Endothelial cell of umbilical vein (primary cell): ENCODE results near the gene LDLRAD4. TPM values are rescaled to one million over a fixed set of nuclear protein-coding genes. Genes with fewer than 3 reads are reported as not detected.

Experiments used
- BruUV-seq: library from RNA; stranded (reverse); fragments of 400-500 nt; replicated peaks from 2 replicates; lab custom pipeline; 2021; lab: Mats Ljungman, UMichigan
- CTCF ChIA-PET: fragments of 300-600, 350-600 bp; sonication (Branson Sonifier 250); formaldehyde crosslinking; loops from one replicate; lab custom pipeline; 2021; ENCODE audit warnings: antibody characterized with exemption, inconsistent platforms; lab: Charles Lee
- POLR2A ChIA-PET: fragments of 300-600, 350-600 bp; sonication (Branson Sonifier 250); formaldehyde crosslinking; loops from one replicate; lab custom pipeline; 2021; ENCODE audit warnings: antibody characterized with exemption, inconsistent platforms; lab: Charles Lee
- DNase-seq: peaks from one replicate; pipeline ENCODE4 v3.0.0-alpha.2; 2011; ENCODE audit warnings: low read depth, low spot score
- FAIRE-seq: peaks from 2 replicates; lab custom pipeline; 2011; peaks lifted over from hg19 to GRCh38; lab: Jason Lieb, UNC
- H2AFZ ChIP-seq: 2 replicates; pipeline ENCODE4 v1.6.0; 2012; ENCODE audit warnings: low read depth, low read length, control low read depth, inconsistent platforms
- H3K27ac ChIP-seq: 2 replicates; pipeline ENCODE4 v1.5.1; 2011; ENCODE audit warnings: low read depth, mild to moderate bottlenecking, control low read depth, low read length, moderate library complexity; ENCODE audit not compliant: insufficient read depth
- H3K27me3 ChIP-seq, 2 experiments: 2 replicates each; pipeline versions ENCODE4 v1.6.0 to v1.6.1; 2011; ENCODE audit warnings: low read length in 2 of 2, mixed read lengths in 1 of 2; ENCODE audit not compliant: control insufficient read depth in 2 of 2, insufficient read depth in 2 of 2
- H3K36me3 ChIP-seq, 2 experiments: 2 replicates in 1 of 2; 3 replicates in 1 of 2; pipeline ENCODE4 v1.5.1; 2011; ENCODE audit warnings: low read length in 2 of 2, mild to moderate bottlenecking in 1 of 2, moderate library complexity in 1 of 2; ENCODE audit not compliant: control insufficient read depth in 2 of 2, insufficient read depth in 2 of 2; ENCODE audit errors: extremely low read depth in 1 of 2
- H3K4me1 ChIP-seq: 3 replicates; pipeline ENCODE4 v1.5.1; 2011; ENCODE audit warnings: mild to moderate bottlenecking, low read length; ENCODE audit not compliant: control insufficient read depth, insufficient read depth; ENCODE audit errors: extremely low read depth
- H3K4me2 ChIP-seq: 2 replicates; pipeline ENCODE4 v1.6.1; 2011; ENCODE audit warnings: low read length, control low read depth, mixed read lengths; ENCODE audit not compliant: insufficient read depth
- H3K4me3 ChIP-seq, 3 experiments: fragments of 200-600 bp in 1 of 3; sonication (generic), shearing (Covaris generic) in 1 of 3; replicated peaks in 1 of 3; 2 replicates each; pipeline ENCODE4 v1.5.1; 2011 to 2016; ENCODE audit warnings: control low read depth in 3 of 3, low read length in 3 of 3, mild to moderate bottlenecking in 2 of 3, inconsistent platforms in 1 of 3, low read depth in 1 of 3, moderate library complexity in 1 of 3; ENCODE audit not compliant: insufficient read depth in 1 of 3
- H3K79me2 ChIP-seq: 2 replicates; pipeline ENCODE4 v1.6.0; 2012; ENCODE audit warnings: low read length, inconsistent platforms; ENCODE audit not compliant: control insufficient read depth, insufficient read depth
- H3K9ac ChIP-seq: replicated peaks from 2 replicates; pipeline ENCODE3; 2011; ENCODE audit warnings: low read length, control low read depth; ENCODE audit not compliant: insufficient read depth; ENCODE audit errors: extremely low read depth
- H3K9me1 ChIP-seq: replicated peaks from 3 replicates; pipeline ENCODE4 v1.6.0; 2011; ENCODE audit warnings: mild to moderate bottlenecking, low read length; ENCODE audit not compliant: control insufficient read depth, insufficient read depth; ENCODE audit errors: extremely low read depth
- H3K9me3 ChIP-seq: replicated peaks from 2 replicates; pipeline ENCODE4 v1.5.1; 2012; ENCODE audit warnings: low read length, inconsistent platforms; ENCODE audit not compliant: control insufficient read depth, insufficient read depth
- H4K20me1 ChIP-seq: replicated peaks from 2 replicates; pipeline ENCODE3; 2011; ENCODE audit warnings: mild to moderate bottlenecking, low read length; ENCODE audit not compliant: control insufficient read depth, insufficient read depth; ENCODE audit errors: extremely low read depth
- CTCF ChIP-seq, 2 donors: IDR thresholded peaks; 1 replicate in 1 of 2; 2 replicates in 1 of 2; pipeline ENCODE4 v1.5.1; 2011; ENCODE audit warnings: low read length in 2 of 2, mild to moderate bottlenecking in 2 of 2, moderate library complexity in 2 of 2, control low read depth in 1 of 2, inconsistent platforms in 1 of 2, low read depth in 1 of 2; ENCODE audit not compliant: insufficient read depth in 1 of 2; ENCODE audit errors: extremely low read depth in 1 of 2
- EZH2 ChIP-seq: IDR thresholded peaks from 2 replicates; pipeline ENCODE4 v1.6.1; 2012; ENCODE audit warnings: borderline replicate concordance, low read depth, mild to moderate bottlenecking, moderate library complexity, low read length, inconsistent platforms; ENCODE audit not compliant: severe bottlenecking
- FOS ChIP-seq: IDR thresholded peaks from 2 replicates; pipeline ENCODE4 v1.6.1; 2011; ENCODE audit warnings: mild to moderate bottlenecking, low read length, moderate library complexity, borderline replicate concordance; ENCODE audit not compliant: insufficient read depth
- GATA2 ChIP-seq: IDR thresholded peaks from 2 replicates; pipeline ENCODE4 v1.7.0; 2011; ENCODE audit warnings: low read depth, mild to moderate bottlenecking, moderate library complexity, mixed read lengths, low read length; ENCODE audit not compliant: insufficient read length, insufficient read depth
- JUN ChIP-seq: IDR thresholded peaks from 2 replicates; pipeline ENCODE4 v1.6.1; 2011; ENCODE audit warnings: borderline replicate concordance, low read depth; ENCODE audit not compliant: insufficient read length, insufficient read depth
- MYC ChIP-seq: IDR thresholded peaks from one replicate; pipeline ENCODE4 v1.6.1; 2011; ENCODE audit warnings: mild to moderate bottlenecking, low read depth, low read length
- POLR2A ChIP-seq: IDR thresholded peaks from 2 replicates; pipeline ENCODE4 v1.6.1; 2012; ENCODE audit warnings: low read depth, mild to moderate bottlenecking, control low read depth, low read length
- POLR2AphosphoS5 ChIP-seq: IDR thresholded peaks from 2 replicates; pipeline ENCODE4 v1.6.1; 2012; ENCODE audit warnings: low read depth, mild to moderate bottlenecking, control low read depth, low read length, moderate library complexity; ENCODE audit not compliant: insufficient read depth
- dilution Hi-C: fragments of 300-500 bp; cut with MboI; formaldehyde crosslinking; loops from one replicate; pipeline ENCODE4 v1.15.0; 2019; ENCODE audit warnings: low sequenced_read_pairs; ENCODE audit not compliant: extremely low pct_ligation_motif_present
- intact Hi-C: fragments of 100-400 bp; cut with micrococcal nuclease; formaldehyde crosslinking; loops from one replicate; pipeline ENCODE4 v1.10.0; 2022
- polyA plus RNA-seq, 4 experiments: library from polyadenylated mRNA; depleted of rRNA in 3 of 4; stranded (reverse) in 3 of 4; unstranded in 1 of 4; fragments of >200 nt; gene quantifications; 2 replicates each; pipeline versions ENCODE4 v1.2.1 to v1.2.3, GENCODE V29; 2011 to 2012; ENCODE audit warnings: missing spikeins in 1 of 4
- total RNA-seq: library from RNA; stranded (reverse); gene quantifications from 2 replicates; pipeline ENCODE4 v1.2.3, GENCODE V29; 2021

The LDLRAD4 gene
- total and polyA plus RNA-seq, 2 donors (not counting 3 experiments of a cell fraction or from before 2014, with no cell fraction given): 5.2 to 6.5 TPM

- Histone ChIP-seq H3K36me3 (no peaks in the 10 kb centered on the region), H3K9me1 (no peaks in the 10 kb centered on the region), H4K20me1 (no peaks in the 10 kb centered on the region), H3K27ac (no peak overlapping the region), H3K9me3 (no peaks in the 10 kb centered on the region), H3K4me2 (no peak overlapping the region), H3K4me1 (peaks cover 18% of the 10 kb centered on the region), H3K79me2 (no peaks in the 10 kb centered on the region), H2AFZ (no peak overlapping the region), H3K4me3 (no peak overlapping the region), H3K27me3 (peaks cover 3 to 4% of the 10 kb centered on the region in 2 experiments), H3K9ac (no peak overlapping the region)
- CTCF ChIA-PET: no interaction called here
- intact Hi-C loops: loop anchor here (10.0 kb wide), 1 partner anchor 195 kb away; no protein-coding TSS in a partner anchor
- no peak for DNase-seq
- TF ChIP-seq FOS (no peak), POLR2AphosphoS5 (no peak), JUN (no peak), POLR2A (no peak), MYC (no peak), GATA2 (no peak)
- no TSS peak for BruUV-seq
- dilution Hi-C loops: no loop called here
- no peak for FAIRE-seq
- POLR2A ChIA-PET: no interaction called here
These were observed 51.0 kb downstream of the LDLRAD4 start for GRCh38 chr18:13269521-13270011.

GRCh38 chr18:13270279-13270855, 51.8 kb downstream of the LDLRAD4 start:
- DNase-seq: no peak
- TF ChIP-seq JUN (no peak), CTCF (IDR thresholded peaks at IDR 0.05; ENCODE audit: extremely low read depth in 1 of 2, insufficient read depth in 1 of 2, low read depth in 1 of 2, low read length in 2 of 2) (no peak), EZH2 (no peak)
- Histone ChIP-seq H3K9ac (no peak overlapping the region), H3K27ac (no peak overlapping the region), H2AFZ (no peak overlapping the region), H3K36me3 (no peaks in the 10 kb centered on the region), H4K20me1 (no peaks in the 10 kb centered on the region), H3K4me2 (no peak overlapping the region), H3K27me3 (peaks cover 3% of the 10 kb centered on the region in 2 experiments), H3K9me3 (no peaks in the 10 kb centered on the region), H3K9me1 (no peaks in the 10 kb centered on the region), H3K4me1 (peaks cover 18% of the 10 kb centered on the region), H3K79me2 (no peaks in the 10 kb centered on the region), H3K4me3 (no peak overlapping the region)
- BruUV-seq: no TSS peak
- dilution Hi-C loops: no loop called here
- intact Hi-C loops: no loop called here
- POLR2A ChIA-PET: no interaction called here
- CTCF ChIA-PET: no interaction called here
- FAIRE-seq: no peak
